Umbilical cord (tissue), 2 donors: ENCODE results near the gene STH. TPM values are rescaled to one million over a fixed set of nuclear protein-coding genes. Genes with fewer than 3 reads are reported as not detected.

Experiments
- DNase-seq: peaks from one replicate; pipeline ENCODE4 v3.0.0-alpha.2; 2015; ENCODE audit warnings: low spot score
- total RNA-seq: library from RNA; depleted of rRNA; stranded (reverse); fragments of >200 nt; gene quantifications from one replicate; pipeline ENCODE4 v1.2.3, GENCODE V29; 2014; ENCODE audit warnings: low replicate concordance; ENCODE audit not compliant: insufficient read depth

The STH gene
- total RNA-seq, 1 donor from 2014 or later: not detected

GRCh38 chr17:45984368-45984767 lies 14.7 kb upstream of the STH start:
- DNase-seq: no peak

DNA sequence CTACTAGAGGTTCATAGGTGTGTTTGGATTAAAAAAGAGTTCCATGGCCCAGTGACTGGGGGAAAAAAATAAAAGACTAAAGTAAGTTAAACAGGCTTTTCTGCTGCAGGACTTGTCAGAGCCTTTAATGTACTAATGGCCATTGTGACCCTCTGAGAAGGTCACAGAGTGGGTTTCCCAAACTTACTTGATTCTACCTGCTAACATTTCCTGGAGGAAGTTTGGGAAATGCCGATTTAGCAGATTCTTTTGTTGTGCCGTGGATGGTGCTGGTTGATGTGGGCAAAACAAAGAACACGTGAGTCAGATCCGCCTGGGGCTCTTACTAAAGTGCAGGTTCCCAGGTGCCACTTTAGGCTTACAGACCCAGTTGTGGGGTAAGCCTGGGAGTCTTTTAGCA lies 13.6 kb upstream of the STH start:
- no peak for DNase-seq

- no peak for DNase-seq
Measured at GRCh38 chr17:45986056-45986455, 13.0 kb upstream of the STH start.

DNA sequence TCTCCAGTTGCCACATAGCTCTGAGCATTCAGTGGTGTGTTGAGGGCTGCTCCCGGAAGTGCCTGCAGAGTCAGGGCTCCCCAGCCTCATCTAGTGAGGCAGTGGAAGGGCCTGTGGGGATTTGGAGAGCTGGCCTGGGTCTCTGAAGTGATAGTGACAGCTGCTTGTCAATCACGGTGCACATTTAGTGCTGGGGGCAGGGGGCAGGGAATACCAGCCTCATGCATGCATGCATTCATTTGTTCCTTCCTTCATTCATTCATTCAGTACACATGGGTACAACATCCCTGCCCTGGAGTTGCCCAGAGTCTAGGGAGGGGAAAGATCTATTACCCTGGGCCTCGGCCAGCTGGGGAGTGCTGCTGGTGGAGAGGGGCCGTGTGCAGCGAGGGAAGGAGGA lies 11.3 kb upstream of the STH start:
- DNase-seq: no peak

DNA sequence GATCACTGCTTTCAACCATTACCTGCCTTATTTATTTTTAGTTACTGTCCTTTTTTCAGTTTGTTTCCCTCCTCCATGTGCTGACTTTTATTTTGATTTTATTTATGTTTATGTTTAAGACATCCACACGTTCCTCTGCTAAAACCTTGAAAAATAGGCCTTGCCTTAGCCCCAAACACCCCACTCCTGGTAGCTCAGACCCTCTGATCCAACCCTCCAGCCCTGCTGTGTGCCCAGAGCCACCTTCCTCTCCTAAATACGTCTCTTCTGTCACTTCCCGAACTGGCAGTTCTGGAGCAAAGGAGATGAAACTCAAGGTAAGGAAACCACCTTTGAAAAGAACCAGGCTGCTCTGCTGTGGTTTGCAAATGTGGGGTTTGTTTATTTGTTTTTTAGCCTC lies 9.3 kb upstream of the STH start:
- DNase-seq: no peak

GRCh38 chr17:45990886-45991285 lies 8.2 kb upstream of the STH start:
- DNase-seq: no peak

DNA sequence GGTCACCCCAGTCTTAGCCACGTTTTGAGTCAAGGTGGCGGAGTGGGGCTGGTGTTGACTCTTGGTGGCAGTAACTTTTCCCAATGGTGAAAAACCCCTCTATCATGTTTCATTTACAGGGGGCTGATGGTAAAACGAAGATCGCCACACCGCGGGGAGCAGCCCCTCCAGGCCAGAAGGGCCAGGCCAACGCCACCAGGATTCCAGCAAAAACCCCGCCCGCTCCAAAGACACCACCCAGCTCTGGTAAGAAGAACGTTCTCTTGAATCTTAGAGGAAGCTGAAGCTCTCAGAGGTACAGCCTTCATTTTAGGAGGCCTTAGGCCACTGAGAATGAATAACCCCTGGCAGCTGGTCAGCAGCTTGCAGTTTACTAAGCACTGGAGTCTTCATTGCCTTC lies 7.7 kb upstream of the STH start:
- DNase-seq: no peak

- DNase-seq: no peak
Measured at GRCh38 chr17:45992175-45992574, 6.9 kb upstream of the STH start.

DNA sequence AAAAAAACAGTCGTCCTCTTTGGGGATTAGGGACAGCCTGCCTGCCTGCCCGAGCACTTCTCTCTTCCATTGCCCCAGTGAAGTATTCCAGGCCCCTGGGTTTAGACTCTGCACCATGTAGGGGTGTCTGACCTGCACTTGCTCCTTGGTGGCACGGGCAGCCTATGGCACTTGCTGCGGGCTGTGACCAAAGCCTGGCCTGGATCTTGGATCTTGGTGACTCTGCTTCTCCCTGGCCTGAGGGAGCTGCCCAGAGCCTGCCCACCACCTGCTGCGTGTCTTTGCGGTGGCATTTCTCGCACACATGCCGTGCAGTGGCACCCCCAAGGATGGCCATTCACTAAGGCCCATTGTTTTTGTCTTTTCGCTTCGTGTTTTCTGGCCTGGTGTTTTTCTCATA lies 6.1 kb upstream of the STH start:
- no peak for DNase-seq

GRCh38 chr17:45993962-45994627 lies 5.0 kb upstream of the STH start:
- DNase-seq: no peak

DNA sequence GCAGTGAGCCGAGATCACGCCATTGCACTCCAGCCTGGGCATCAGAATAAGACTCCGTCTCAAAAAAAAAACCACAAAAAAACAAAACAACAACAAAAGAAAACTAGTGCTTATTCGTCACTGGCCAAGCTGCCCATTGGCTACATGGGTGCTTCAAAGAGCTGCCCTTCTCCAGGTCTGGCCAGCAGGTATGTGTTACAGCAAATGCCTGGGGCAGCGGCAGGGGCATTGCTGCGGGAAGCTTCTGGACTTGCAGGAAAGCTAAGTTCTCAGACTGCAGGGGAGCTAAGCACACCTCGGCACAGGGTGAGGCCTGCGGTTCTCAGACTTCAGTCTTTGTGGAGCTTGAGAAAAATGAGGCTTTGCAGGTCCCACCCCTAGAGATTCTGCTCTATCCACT lies 4.1 kb upstream of the STH start:
- no peak for DNase-seq

- no peak for DNase-seq
Measured at GRCh38 chr17:45995627-45996270, 3.3 kb upstream of the STH start.

DNA sequence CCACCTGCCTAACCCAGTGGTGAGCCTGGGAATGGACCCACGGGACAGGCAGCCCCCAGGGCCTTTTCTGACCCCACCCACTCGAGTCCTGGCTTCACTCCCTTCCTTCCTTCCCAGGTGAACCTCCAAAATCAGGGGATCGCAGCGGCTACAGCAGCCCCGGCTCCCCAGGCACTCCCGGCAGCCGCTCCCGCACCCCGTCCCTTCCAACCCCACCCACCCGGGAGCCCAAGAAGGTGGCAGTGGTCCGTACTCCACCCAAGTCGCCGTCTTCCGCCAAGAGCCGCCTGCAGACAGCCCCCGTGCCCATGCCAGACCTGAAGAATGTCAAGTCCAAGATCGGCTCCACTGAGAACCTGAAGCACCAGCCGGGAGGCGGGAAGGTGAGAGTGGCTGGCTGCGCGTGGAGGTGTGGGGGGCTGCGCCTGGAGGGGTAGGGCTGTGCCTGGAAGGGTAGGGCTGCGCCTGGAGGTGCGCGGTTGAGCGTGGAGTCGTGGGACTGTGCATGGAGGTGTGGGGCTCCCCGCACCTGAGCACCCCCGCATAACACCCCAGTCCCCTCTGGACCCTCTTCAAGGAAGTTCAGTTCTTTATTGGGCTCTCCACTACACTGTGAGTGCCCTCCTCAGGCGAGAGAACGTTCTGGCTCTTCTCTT lies 2.6 kb upstream of the STH start:
- no peak for DNase-seq

DNA sequence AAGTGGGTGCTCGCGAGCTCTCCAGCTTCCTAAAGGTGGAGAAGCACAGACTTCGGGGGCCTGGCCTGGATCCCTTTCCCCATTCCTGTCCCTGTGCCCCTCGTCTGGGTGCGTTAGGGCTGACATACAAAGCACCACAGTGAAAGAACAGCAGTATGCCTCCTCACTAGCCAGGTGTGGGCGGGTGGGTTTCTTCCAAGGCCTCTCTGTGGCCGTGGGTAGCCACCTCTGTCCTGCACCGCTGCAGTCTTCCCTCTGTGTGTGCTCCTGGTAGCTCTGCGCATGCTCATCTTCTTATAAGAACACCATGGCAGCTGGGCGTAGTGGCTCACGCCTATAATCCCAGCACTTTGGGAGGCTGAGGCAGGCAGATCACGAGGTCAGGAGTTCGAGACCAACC lies 1.9 kb upstream of the STH start:
- no peak for DNase-seq

- DNase-seq: no peak
Measured at GRCh38 chr17:45997624-45998023, 1.4 kb upstream of the STH start.

GRCh38 chr17:45999900-46000290 lies 845 bp downstream of the STH start:
- DNase-seq: no peak

GRCh38 chr17:46000292-46000691 lies 1.2 kb downstream of the STH start:
- no peak for DNase-seq

GRCh38 chr17:46000757-46001156 lies 1.7 kb downstream of the STH start:
- no peak for DNase-seq

GRCh38 chr17:46001390-46002310 lies 2.6 kb downstream of the STH start:
- no peak for DNase-seq

- peak; percentile 73 for DNase-seq
Measured at GRCh38 chr17:46002311-46002972, 3.4 kb downstream of the STH start.

GRCh38 chr17:46002973-46003316 lies 3.9 kb downstream of the STH start:
- DNase-seq: no peak
